CD1c-positive myeloid dendritic cell (primary cell): ENCODE data around the gene ETV7.
"Not testable (repeated sequence)": the region's sequence is repeated elsewhere in the genome, so short reads cannot be mapped to it uniquely, and the experiment has no call there.

Experiments
- DNase-seq: peaks from one replicate; pipeline ENCODE4 v3.0.0-alpha.2; 2016; ENCODE audit errors: extremely low spot score

The ETV7 gene

GRCh38 chr6:36340306-36340617 lies 47.2 kb downstream of the ETV7 start:
- DNase-seq, result no peak

- DNase-seq, result no peak
These were observed 48.3 kb downstream of the ETV7 start for GRCh38 chr6:36339146-36339545.

- DNase-seq, result not testable (repeated sequence)
These were observed 49.2 kb downstream of the ETV7 start for GRCh38 chr6:36338223-36338622.

GRCh38 chr6:36337814-36338213 lies 49.7 kb downstream of the ETV7 start:
- no peak for DNase-seq

GRCh38 chr6:36336779-36337241 lies 50.7 kb downstream of the ETV7 start, which contains the start of gene BNIP5:
Gene BNIP5 (minus strand): TSS chr6:36336888. CDS start chr6:36330690, 6,198 bp downstream.
- DNase-seq, result no peak

GRCh38 chr6:36336208-36336710 lies 51.2 kb downstream of the ETV7 start:
- no peak for DNase-seq

GRCh38 chr6:36335465-36336207 lies 51.8 kb downstream of the ETV7 start:
- no peak for DNase-seq

- no peak for DNase-seq
These were observed 52.5 kb downstream of the ETV7 start for GRCh38 chr6:36334832-36335459.

GRCh38 chr6:36333931-36334725 lies 53.3 kb downstream of the ETV7 start:
- no peak for DNase-seq

GRCh38 chr6:36333171-36333895 lies 54.1 kb downstream of the ETV7 start:
- no peak for DNase-seq

- DNase-seq, result no peak
These were observed 56.1 kb downstream of the ETV7 start for GRCh38 chr6:36331381-36331780.

GRCh38 chr6:36330366-36330765 lies 57.1 kb downstream of the ETV7 start:
- no peak for DNase-seq

- DNase-seq, result no peak
These were observed 57.6 kb downstream of the ETV7 start for GRCh38 chr6:36329798-36330291.

- DNase-seq, result no peak
These were observed 58.9 kb downstream of the ETV7 start for GRCh38 chr6:36328600-36328999.

- no peak for DNase-seq
These were observed 59.6 kb downstream of the ETV7 start for GRCh38 chr6:36327919-36328236.

- DNase-seq, result peak; percentile 24
These were observed 60.1 kb downstream of the ETV7 start for GRCh38 chr6:36327226-36327918.

GRCh38 chr6:36326356-36326995 lies 61.0 kb downstream of the ETV7 start:
- no peak for DNase-seq

- no peak for DNase-seq
These were observed 62.8 kb downstream of the ETV7 start for GRCh38 chr6:36324715-36325114.

- DNase-seq, result no peak
These were observed 63.3 kb downstream of the ETV7 start for GRCh38 chr6:36324191-36324590.

GRCh38 chr6:36323062-36323461 lies 64.4 kb downstream of the ETV7 start:
- DNase-seq, result peak; percentile 27

- no peak for DNase-seq
These were observed 64.9 kb downstream of the ETV7 start for GRCh38 chr6:36322591-36322990.
